Mucosa of descending colon (tissue), 3 donors: ENCODE data around the gene STK32C. TPM values are rescaled to one million over a fixed set of nuclear protein-coding genes. Genes with fewer than 3 reads are reported as not detected.

Experiments used
- ATAC-seq: fragments of 200-7000 bp; cut with Tn5 transposase; one replicate; pipeline ENCODE4 v1.9.1; 2020; ENCODE audit warnings: mild to moderate bottlenecking, moderate library complexity
- DNase-seq, 3 donors: peaks; one replicate each; pipeline ENCODE4 v3.0.0-alpha.2; 2020
- H3K36me3 ChIP-seq: fragments of 200-600 bp; one replicate; pipeline ENCODE4 v1.8.0; 2021; ENCODE audit warnings: low read depth, mild to moderate bottlenecking
- H3K4me1 ChIP-seq: fragments of 200-600 bp; one replicate; pipeline ENCODE4 v1.8.0; 2021; ENCODE audit warnings: low read depth, mild to moderate bottlenecking
- H3K4me3 ChIP-seq: fragments of 200-600 bp; one replicate; pipeline ENCODE4 v1.8.0; 2021; ENCODE audit warnings: mild to moderate bottlenecking
- H3K9me3 ChIP-seq: fragments of 200-600 bp; one replicate; pipeline ENCODE4 v1.8.0; 2021; ENCODE audit warnings: mild to moderate bottlenecking
- intact Hi-C, 2 donors: fragments of 100-400 bp; cut with DNase I in 1 of 2; cut with micrococcal nuclease in 1 of 2; formaldehyde crosslinking; loops; one replicate each; pipeline versions ENCODE4 v1.11.0 to v1.11.1; 2022; cut with DNase I, micrococcal nuclease
- total RNA-seq, 3 donors: library from RNA; stranded (reverse); fragmentation: NEBNext Ultra II Directional in 2 of 3; extraction: Animal tissue kit (Norgen Biotek cat#: 25700) in 2 of 3; gene quantifications; one replicate each; pipeline versions ENCODE4 v1.2.1 to v1.2.4, GENCODE V29; 2021 to 2023
- TF ChIP-seq, protein P1 (sequence below): fragments of 200-600 bp; IDR thresholded peaks from one replicate; pipeline ENCODE4 v1.8.0; 2022; ENCODE audit warnings: antibody characterized with exemption, mild to moderate bottlenecking
- donor health status: DM: no; HTN: no; CAD: no; lungs with moderate emphysema.
- donor health status: DM: no; HTN: no; CAD: no.
- donor health status: DM: no; HTN: yes; CAD: no.

The STK32C gene
- total RNA-seq, 3 donors from 2014 or later: 4.5 to 11.5 (median 11.1) TPM

DNA sequence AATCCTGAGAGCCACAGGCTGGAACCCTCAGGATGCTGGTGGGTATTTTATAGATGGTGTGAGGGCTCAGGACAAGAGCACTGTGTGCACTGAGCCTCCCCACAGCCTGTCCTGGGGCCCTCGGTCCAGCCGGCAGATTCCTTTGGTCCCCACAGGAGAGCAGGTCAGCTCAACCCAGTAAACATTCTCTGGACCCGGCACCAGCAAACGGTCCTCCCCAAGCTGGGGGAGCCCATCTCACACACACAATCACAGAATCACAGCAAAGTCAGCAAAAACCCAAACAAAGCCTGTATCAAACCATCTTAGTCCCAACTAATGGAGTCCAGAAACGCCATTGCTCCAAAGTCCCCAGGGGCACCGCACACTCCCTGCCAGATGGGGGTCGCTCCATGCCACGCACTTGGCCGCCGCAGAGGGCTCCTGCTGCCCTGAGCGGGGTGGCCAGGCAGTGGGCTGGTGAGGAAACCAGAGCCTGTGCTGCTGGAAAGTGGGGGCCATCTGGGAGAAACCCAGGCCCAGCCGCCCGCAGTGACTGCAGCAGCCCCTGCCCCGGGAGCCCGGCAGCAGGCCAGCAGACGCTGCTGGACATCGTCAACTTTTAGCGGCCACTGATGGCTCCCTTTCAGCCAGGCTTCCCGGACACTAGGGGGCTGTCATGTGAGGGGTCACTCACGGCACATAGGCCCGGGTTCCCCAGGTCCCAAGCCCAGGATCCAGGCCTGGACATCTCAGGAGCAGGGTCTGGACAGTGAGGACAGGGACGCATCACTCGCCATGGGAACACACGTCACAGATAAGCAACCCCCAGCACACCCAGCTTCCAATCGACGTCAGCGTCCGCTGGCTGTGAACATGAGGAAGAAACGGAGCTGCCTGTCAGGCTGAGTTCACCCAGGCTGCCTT is 68.4 kb downstream of the STK32C start:
- Histone ChIP-seq H3K4me1 (no peaks in the 10 kb centered on the region), H3K36me3 (no peaks in the 10 kb centered on the region), H3K4me3 (no peak overlapping the region), H3K9me3 (no peaks in the 10 kb centered on the region)
- DNase-seq (no peak), ATAC-seq (no peak)
- TF ChIP-seq, protein P1, sequence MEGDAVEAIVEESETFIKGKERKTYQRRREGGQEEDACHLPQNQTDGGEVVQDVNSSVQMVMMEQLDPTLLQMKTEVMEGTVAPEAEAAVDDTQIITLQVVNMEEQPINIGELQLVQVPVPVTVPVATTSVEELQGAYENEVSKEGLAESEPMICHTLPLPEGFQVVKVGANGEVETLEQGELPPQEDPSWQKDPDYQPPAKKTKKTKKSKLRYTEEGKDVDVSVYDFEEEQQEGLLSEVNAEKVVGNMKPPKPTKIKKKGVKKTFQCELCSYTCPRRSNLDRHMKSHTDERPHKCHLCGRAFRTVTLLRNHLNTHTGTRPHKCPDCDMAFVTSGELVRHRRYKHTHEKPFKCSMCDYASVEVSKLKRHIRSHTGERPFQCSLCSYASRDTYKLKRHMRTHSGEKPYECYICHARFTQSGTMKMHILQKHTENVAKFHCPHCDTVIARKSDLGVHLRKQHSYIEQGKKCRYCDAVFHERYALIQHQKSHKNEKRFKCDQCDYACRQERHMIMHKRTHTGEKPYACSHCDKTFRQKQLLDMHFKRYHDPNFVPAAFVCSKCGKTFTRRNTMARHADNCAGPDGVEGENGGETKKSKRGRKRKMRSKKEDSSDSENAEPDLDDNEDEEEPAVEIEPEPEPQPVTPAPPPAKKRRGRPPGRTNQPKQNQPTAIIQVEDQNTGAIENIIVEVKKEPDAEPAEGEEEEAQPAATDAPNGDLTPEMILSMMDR: no peak
- intact Hi-C loops: no loop called here

DNA sequence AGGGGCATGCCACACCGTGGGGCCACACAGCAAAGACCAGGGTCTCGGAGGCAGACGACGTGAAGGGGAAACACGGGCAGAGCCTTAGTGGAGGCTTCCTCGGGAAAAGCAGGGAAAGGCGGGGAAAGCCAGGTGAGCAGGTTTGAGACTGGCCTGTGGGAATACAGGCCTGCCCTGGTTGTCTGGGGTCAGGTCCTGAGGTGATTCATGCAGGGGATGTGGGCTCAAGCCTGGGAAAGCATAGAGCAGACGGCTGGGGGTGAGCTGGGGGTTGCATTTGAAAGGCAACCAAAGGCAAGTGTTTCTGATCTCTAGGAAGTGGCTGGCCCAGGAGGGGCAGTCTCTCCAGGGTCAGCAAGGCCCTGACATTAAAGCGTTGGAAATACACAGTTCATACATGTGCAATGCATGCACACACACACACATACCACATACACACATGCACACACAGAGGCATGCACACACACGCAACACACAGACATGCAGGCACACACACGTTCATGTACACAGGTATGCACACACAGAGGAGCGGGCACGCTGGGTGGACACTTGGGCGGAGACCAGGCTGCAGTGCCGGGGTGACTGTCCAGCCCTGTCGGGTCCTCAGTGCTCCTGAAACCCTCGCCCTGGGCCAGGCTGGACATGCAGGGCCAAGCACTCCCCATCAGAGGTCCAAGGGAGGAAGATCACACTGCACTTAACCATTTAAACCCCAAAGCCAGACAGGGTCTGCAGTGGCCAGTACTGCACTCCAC is 69.2 kb downstream of the STK32C start:
- Histone ChIP-seq H3K36me3 (no peaks in the 10 kb centered on the region), H3K4me1 (no peaks in the 10 kb centered on the region), H3K4me3 (no peak overlapping the region), H3K9me3 (no peaks in the 10 kb centered on the region)
- intact Hi-C loops: no loop called here
- TF ChIP-seq, protein P1: no peak
- DNase-seq: peak in 1 of 3 donors; percentile 23
- ATAC-seq: no peak

DNA sequence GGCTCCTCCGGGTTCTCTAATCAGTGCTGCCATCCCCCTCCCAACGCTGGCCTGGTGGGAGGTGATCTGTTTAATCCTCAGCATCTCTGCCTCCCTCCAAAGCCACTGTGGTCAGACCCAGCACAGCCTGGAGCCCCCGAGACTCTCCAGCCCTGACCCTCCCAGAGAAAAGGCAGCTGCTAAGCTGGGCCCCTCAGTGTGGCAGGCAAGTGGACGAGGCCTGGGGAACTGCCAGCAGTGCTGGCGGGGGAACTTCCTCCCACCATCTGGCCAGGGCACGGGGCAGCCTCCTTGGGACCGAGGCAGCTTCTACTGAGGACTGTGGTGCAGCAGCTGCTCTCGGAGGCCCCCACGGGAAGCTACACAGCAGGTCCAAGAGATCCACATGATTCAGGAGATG is 69.9 kb downstream of the STK32C start:
- intact Hi-C loops: no loop called here
- DNase-seq: peak in 1 of 3 donors; percentile 28

DNA sequence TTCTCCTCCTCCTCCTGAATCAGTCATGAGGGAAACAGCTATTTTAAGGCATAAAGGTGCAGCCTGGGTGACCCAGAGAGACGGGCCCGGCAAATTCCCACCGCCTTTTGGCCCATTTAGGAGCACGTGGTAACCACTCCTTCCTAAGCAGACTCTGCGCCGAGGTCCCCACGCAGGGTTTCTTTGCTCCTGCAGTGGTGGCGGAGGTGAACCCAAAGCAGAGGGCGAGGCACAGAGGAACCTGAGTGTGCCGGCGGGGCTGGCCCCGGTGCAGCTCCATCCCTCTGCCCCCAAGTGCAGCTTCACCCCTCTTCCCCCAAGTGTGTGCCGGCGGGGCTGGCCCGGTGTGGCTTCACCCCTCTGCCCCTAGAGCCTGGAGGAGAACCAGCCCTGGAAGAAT is 70.4 kb downstream of the STK32C start:
- ATAC-seq: no peak
- no peaks in the 10 kb centered on the region for H3K36me3 ChIP-seq
- TF ChIP-seq, protein P1: no peak
- DNase-seq: peak in 1 of 3 donors; percentile 31
- intact Hi-C loops: no loop called here
- no peak overlapping the region for H3K4me3 ChIP-seq
- no peaks in the 10 kb centered on the region for H3K9me3 ChIP-seq
- no peaks in the 10 kb centered on the region for H3K4me1 ChIP-seq

More for the DNA sequence above, 69.9 kb downstream of the STK32C start:
- no peak for ATAC-seq
- Histone ChIP-seq H3K9me3 (no peaks in the 10 kb centered on the region), H3K36me3 (no peaks in the 10 kb centered on the region), H3K4me3 (no peak overlapping the region), H3K4me1 (no peaks in the 10 kb centered on the region)
- TF ChIP-seq, protein P1: no peak

DNA sequence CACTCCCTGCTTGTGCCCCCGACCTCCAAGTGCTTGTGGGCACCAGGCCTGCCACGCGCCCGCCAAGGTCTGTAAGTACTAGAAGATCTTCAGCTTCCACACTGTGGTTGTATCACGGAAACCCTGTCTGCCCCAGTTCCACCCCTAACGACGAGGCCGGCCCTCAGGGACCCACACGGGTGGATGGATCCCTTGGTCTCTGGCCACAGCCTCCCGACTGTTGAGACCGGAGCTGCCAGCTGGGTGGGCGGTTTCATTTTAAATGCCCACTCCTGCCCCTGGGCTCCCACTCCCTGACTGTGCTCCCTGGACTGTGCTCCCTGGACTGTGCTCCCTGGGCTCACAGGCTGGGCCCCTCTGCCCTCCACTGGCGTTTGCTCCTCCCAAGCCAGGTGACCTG is 70.9 kb downstream of the STK32C start:
- Histone ChIP-seq H3K4me3 (no peak overlapping the region), H3K9me3 (no peaks in the 10 kb centered on the region), H3K36me3 (no peaks in the 10 kb centered on the region), H3K4me1 (no peaks in the 10 kb centered on the region)
- TF ChIP-seq, protein P1: no peak
- DNase-seq (peak in 1 of 3 donors; percentile 31), ATAC-seq (no peak)
- intact Hi-C loops: no loop called here
